Fibroblast of skin of left biceps (primary cell): ENCODE measurements around the gene SH2D4B.

Source experiments
- DNase-seq, 2 experiments: peaks; one replicate each; pipeline ENCODE4 v3.0.0-alpha.2; 2013; ENCODE audit warnings: low read depth in 2 of 2

SH2D4B gene

DNA sequence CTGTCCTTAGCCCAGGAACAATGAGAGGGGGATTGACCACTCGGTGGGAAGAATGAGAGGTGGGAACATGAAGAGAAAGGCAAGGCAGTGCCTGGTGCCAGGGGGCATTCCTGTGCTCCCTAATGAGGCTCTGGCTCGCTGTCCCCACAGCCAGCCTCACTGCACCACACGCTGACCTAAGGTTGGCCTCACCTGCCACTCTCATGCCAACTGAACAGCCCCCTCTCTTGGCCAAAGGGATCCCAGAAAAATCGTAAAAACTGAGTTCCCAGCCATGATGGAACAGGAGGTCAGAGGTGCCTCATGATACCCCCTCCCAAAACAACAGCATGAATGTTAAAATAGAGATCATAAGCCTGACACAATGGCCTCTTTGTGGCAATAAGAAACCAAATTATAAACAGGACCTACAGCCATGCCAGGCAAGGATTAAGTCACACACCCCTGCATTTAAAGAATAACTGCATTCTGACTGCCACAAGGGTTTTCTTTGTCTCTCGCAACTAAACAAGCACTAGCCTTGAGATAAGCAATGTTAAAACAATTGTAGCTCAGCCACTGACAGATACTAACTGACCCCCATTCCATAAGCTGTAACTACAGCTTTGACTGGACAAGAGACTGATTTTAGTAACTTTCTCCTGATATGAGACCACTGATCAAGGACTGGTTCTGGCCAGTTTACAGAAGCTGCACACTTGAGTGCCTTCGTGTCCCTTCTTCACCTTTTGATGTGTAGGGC lies 149.2 kb downstream of the SH2D4B start:
- DNase-seq = no peak

DNA sequence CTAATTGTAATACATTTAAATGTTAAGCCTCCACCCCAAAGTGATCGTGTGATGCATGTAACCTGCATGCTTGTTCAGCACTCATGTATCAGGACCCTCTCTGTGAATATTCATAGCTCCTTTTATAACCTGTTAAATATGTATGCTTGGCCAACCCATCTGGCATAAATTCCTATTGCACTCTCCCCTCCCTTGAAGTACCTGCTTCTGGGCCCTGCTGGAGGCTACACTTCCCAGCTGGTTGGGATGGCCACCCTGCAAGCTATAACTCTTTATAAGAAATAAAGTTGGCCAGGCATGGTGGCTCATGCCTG lies 149.7 kb downstream of the SH2D4B start:
- no peak for DNase-seq

DNA sequence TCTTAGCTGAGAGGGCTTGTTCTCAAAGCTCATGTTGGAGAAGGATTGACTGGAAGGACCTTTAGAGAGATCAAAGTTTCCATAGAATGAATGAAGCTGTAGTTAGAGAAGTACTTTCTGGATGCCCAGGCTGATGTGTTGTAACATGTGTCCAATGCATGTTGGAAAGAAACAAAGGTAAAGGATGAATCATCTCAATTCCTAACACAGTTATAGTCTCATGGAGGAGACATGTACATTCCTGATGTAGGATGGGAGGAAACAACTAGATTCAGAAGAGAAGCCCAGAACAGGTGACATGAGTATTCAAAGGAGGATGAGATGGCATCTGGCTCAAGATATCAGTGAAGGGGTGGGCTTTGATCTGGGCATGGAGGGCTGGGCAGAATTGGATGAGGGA lies 152.7 kb downstream of the SH2D4B start:
- no peak for DNase-seq

DNA sequence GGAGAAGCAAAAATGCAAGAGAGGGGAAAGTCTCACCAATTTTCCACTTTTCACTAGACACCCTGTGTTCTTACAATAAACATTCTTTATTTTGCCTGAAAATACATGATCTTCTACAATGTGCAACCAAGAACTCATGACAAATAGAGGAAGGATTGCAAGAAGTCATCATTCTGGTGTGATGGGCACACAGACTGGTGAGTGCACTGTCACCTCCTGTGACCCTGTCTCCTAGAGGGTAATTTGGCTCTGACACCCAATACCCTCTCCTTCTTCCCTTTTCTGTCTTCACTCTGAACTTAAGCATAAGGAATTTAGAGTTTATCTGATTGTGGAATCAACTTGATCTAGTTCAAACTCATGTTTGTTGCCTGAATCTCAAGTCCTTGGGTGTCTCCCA lies 153.7 kb downstream of the SH2D4B start:
- no peak for DNase-seq

GRCh38 chr10:80693565-80693964 lies 155.9 kb downstream of the SH2D4B start:
- DNase-seq = no peak

- no peak for DNase-seq
Observed at GRCh38 chr10:80694930-80695329, 157.2 kb downstream of the SH2D4B start.
